ENCODE data around the gene ADGRL3.

- no peak for TF ChIP-seq CTCF (IDR thresholded peaks at IDR 0.05; ENCODE audit: insufficient read depth, low read length, poor library complexity, severe bottlenecking)
- no peak for TF ChIP-seq EZH2phosphoT487 (conservative IDR thresholded peaks at IDR 0.05; ENCODE audit: low read length)
These were observed 5.0 kb upstream of the ADGRL3 start for GRCh38 chr4:61195101-61195500.
